Measurements from ENCODE around the gene RSF1.

DNA sequence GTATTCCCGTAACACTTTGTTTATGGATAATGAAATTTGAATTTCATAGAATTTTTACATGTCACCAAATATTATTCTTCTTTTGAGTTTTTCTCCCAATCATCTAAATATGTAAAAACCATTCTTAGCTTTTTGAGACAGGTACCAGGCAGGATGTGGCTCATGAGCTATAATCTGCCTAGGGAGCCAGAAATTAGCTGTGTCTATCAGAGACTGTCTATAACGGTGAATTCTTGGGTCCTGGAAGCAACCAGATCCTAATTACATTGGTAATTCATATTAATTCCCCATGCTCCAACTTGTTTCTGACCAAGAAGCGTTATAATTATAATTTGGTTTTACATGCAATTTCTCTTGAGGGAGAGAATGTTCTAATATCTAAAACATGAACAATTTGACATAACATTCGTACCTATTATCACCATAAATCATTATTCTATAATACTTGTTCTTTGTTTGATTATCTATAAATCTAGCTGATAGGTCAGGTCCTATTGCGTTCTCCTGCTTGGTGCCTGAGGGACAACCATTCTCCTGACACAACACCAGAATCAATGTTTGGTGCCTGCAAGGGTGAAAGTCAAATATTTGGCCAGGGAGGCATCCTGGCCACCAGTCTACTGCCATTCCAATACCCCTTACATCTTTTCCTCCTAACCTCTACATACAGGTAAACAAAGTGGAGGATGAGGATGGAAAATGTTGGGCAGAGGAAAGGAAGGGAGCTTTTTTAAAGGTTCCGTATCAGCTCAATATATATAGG is 69.9 kb downstream of the RSF1 start:
- TF ChIP-seq, protein P1, sequence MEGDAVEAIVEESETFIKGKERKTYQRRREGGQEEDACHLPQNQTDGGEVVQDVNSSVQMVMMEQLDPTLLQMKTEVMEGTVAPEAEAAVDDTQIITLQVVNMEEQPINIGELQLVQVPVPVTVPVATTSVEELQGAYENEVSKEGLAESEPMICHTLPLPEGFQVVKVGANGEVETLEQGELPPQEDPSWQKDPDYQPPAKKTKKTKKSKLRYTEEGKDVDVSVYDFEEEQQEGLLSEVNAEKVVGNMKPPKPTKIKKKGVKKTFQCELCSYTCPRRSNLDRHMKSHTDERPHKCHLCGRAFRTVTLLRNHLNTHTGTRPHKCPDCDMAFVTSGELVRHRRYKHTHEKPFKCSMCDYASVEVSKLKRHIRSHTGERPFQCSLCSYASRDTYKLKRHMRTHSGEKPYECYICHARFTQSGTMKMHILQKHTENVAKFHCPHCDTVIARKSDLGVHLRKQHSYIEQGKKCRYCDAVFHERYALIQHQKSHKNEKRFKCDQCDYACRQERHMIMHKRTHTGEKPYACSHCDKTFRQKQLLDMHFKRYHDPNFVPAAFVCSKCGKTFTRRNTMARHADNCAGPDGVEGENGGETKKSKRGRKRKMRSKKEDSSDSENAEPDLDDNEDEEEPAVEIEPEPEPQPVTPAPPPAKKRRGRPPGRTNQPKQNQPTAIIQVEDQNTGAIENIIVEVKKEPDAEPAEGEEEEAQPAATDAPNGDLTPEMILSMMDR (optimal IDR thresholded peaks at IDR 0.05 in 1 of 3, IDR thresholded peaks at IDR 0.05 in 1 of 3, conservative IDR thresholded peaks at IDR 0.05 in 1 of 3; ENCODE audit: extremely low read depth in 1 of 3, insufficient read depth in 2 of 3, low read length in 3 of 3): no peak
- TF ChIP-seq EZH2 (IDR thresholded peaks at IDR 0.05; ENCODE audit: low read length): no peak
